ENCODE results near the gene KRTAP12-4.

DNA sequence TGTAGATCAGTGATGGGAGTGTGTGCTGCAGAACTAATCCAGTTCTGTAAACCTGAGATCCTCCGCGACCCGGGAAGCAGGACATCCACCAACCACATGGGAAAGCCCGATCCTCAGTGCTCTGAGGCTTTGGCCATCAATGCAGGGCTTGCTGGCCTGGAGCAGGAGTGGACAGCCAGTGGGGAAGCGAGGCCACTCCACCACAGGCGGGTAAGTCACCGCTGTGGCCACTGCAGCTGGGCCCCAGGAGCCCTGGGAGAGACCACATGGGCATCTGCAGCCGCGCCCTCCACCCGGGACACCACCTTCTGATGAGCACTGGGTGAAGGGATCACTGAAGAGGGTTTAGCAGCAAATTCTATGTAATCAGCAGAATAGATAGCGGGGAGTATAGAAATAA lies 26.7 kb upstream of the KRTAP12-4 start:
- TF ChIP-seq, protein P1, sequence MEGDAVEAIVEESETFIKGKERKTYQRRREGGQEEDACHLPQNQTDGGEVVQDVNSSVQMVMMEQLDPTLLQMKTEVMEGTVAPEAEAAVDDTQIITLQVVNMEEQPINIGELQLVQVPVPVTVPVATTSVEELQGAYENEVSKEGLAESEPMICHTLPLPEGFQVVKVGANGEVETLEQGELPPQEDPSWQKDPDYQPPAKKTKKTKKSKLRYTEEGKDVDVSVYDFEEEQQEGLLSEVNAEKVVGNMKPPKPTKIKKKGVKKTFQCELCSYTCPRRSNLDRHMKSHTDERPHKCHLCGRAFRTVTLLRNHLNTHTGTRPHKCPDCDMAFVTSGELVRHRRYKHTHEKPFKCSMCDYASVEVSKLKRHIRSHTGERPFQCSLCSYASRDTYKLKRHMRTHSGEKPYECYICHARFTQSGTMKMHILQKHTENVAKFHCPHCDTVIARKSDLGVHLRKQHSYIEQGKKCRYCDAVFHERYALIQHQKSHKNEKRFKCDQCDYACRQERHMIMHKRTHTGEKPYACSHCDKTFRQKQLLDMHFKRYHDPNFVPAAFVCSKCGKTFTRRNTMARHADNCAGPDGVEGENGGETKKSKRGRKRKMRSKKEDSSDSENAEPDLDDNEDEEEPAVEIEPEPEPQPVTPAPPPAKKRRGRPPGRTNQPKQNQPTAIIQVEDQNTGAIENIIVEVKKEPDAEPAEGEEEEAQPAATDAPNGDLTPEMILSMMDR (conservative IDR thresholded peaks at IDR 0.05; ENCODE audit: low read length), result no peak
- no peak for TF ChIP-seq EZH2phosphoT487 (IDR thresholded peaks at IDR 0.05; ENCODE audit: borderline replicate concordance, low read depth, low read length)
